Subcutaneous adipose tissue (tissue), 4 donors: Measurements from ENCODE around the gene AKAIN1. TPM values are rescaled to one million over a fixed set of nuclear protein-coding genes. Genes with fewer than 3 reads are reported as not detected.

Source experiments
- CTCF ChIP-seq: fragments of 450-650 bp; IDR thresholded peaks from one replicate; pipeline ENCODE4 v1.5.1; 2016; ENCODE audit warnings: low read depth, mild to moderate bottlenecking, control low read depth, antibody characterized with exemption, moderate library complexity
- total RNA-seq, 4 donors: library from RNA; depleted of rRNA; stranded (reverse); fragments of >200 nt; gene quantifications; one replicate each; pipeline ENCODE4 v1.1.0, GENCODE V29; 2016

Gene AKAIN1
- total RNA-seq, 4 donors from 2014 or later = 2.9 TPM; not detected in 3

GRCh38 chr18:5159080-5159479 lies 38.0 kb downstream of the AKAIN1 start:
- no peak for TF ChIP-seq CTCF

- no peak for TF ChIP-seq CTCF
These were observed 38.5 kb downstream of the AKAIN1 start for GRCh38 chr18:5158587-5158986.

GRCh38 chr18:5158172-5158571 lies 38.9 kb downstream of the AKAIN1 start:
- no peak for TF ChIP-seq CTCF

GRCh38 chr18:5155907-5156287 lies 41.2 kb downstream of the AKAIN1 start:
- TF ChIP-seq CTCF = no peak

GRCh38 chr18:5155218-5155906 lies 41.7 kb downstream of the AKAIN1 start:
- TF ChIP-seq CTCF = no peak

GRCh38 chr18:5152343-5153020 lies 44.6 kb downstream of the AKAIN1 start:
- no peak for TF ChIP-seq CTCF

- TF ChIP-seq CTCF = no peak
These were observed 46.2 kb downstream of the AKAIN1 start for GRCh38 chr18:5150894-5151293.
